Activated CD4-positive, alpha-beta memory T cell treated with anti-CD3 and anti-CD28 coated beads, Interleukin-2, amount 10 ng/mL, durations not matched to agents 7 days and 5 days (primary cell): ENCODE results near the gene TMEM63C. TPM values are rescaled to one million over a fixed set of nuclear protein-coding genes. Genes with fewer than 3 reads are reported as not detected.

Experiments
- CTCF ChIA-PET: fragments of 350-600 bp; sonication (Branson Sonifier 250); formaldehyde crosslinking; loops from one replicate; lab custom pipeline; 2021; ENCODE audit warnings: antibody characterized with exemption, inconsistent platforms; lab: Charles Lee
- POLR2A ChIA-PET: fragments of 350-600 bp; sonication (Branson Sonifier 250); formaldehyde crosslinking; loops from one replicate; lab custom pipeline; 2021; ENCODE audit warnings: antibody characterized with exemption; lab: Charles Lee
- DNase-seq: peaks from one replicate; pipeline ENCODE4 v3.0.0-alpha.2; 2020
- H3K27ac Mint-ChIP-seq: one replicate; pipeline ENCODE4 v1.8.0; 2021; ENCODE audit warnings: mild to moderate bottlenecking, mixed read lengths
- H3K27me3 Mint-ChIP-seq: one replicate; pipeline ENCODE4 v1.8.0; 2021; ENCODE audit warnings: mixed read lengths
- H3K36me3 Mint-ChIP-seq: one replicate; pipeline ENCODE4 v1.8.0; 2021; ENCODE audit warnings: low read depth, mixed read lengths
- H3K4me1 Mint-ChIP-seq: one replicate; pipeline ENCODE4 v1.8.0; 2021; ENCODE audit warnings: mixed read lengths
- H3K4me3 Mint-ChIP-seq: one replicate; pipeline ENCODE4 v1.8.0; 2021; ENCODE audit warnings: mild to moderate bottlenecking, mixed read lengths
- H3K9me3 Mint-ChIP-seq: one replicate; pipeline ENCODE4 v1.8.0; 2021; ENCODE audit warnings: mixed read lengths
- total RNA-seq, 2 experiments: library from RNA; stranded (reverse); gene quantifications; one replicate each; pipeline ENCODE4 v1.2.3, GENCODE V29; 2021

The TMEM63C gene
- total RNA-seq, 2 experiments from 2014 or later, result 1.5 to 1.9 TPM

DNA sequence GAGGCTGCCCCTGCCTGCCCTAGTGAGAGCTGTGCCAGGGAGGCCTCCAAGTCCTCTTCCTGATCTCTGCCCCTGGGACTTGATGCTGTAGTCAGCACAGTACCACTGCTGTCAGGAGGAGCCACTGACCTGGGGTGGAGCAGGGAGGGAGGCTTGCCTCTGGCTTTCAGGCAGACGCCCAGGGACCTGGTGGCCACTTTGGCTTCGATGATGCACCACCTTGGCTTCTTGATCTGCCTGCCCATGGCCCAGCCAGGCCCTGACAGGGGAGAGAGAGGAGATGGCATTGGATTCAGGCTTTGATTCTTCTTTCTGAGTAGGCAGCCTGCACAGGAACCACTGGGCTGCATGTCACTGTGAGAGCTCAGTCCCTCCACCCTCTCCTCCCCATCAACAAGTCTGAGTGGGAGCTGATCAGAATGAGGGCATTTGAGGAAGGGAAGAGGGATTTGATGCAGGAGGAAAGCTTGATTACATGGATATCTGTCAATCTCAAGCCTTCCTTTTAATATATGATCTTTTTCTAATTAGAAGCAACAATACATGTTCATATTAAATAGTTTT is 24.7 kb downstream of the TMEM63C start:
- no peak overlapping the region for H3K4me3 Mint-ChIP-seq
- CTCF ChIA-PET, result no interaction called here
- no peaks in the 10 kb centered on the region for H3K4me1 Mint-ChIP-seq
- DNase-seq, result no peak
- H3K9me3 Mint-ChIP-seq, result no peaks in the 10 kb centered on the region
- no peaks in the 10 kb centered on the region for H3K36me3 Mint-ChIP-seq
- peaks cover 5% of the 10 kb centered on the region for H3K27me3 Mint-ChIP-seq
- no peak overlapping the region for H3K27ac Mint-ChIP-seq
- POLR2A ChIA-PET, result no interaction called here

DNA sequence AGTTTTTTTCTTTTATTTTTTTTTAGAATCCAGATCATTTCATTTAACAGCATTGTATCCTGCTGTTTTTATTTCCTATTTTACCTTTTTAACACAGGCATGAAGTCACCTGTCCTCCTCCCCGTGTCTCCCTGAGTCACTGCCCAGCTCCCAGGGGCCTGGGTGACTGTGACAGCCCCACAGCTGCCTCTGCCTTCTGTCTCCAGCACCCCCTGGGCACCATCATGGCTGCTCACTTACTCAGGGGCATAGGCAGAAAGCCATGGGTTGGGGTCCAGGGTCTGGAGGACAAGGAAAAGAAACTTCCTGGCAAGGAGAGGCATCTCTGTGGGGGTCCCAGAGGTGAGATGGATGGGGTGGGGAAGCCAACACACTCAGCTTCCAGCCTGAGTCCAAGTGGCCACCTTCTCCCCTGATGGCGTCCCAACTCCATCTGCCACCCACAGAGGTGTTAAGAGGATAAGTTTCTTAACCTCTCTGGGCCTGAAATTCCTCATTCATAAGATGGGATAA is 25.3 kb downstream of the TMEM63C start:
- Mint-ChIP-seq H3K27ac (no peak overlapping the region), H3K4me1 (no peaks in the 10 kb centered on the region), H3K27me3 (peaks cover 5% of the 10 kb centered on the region), H3K36me3 (no peaks in the 10 kb centered on the region), H3K9me3 (no peaks in the 10 kb centered on the region), H3K4me3 (no peak overlapping the region)
- CTCF ChIA-PET, result no interaction called here
- DNase-seq, result no peak
- POLR2A ChIA-PET, result no interaction called here

DNA sequence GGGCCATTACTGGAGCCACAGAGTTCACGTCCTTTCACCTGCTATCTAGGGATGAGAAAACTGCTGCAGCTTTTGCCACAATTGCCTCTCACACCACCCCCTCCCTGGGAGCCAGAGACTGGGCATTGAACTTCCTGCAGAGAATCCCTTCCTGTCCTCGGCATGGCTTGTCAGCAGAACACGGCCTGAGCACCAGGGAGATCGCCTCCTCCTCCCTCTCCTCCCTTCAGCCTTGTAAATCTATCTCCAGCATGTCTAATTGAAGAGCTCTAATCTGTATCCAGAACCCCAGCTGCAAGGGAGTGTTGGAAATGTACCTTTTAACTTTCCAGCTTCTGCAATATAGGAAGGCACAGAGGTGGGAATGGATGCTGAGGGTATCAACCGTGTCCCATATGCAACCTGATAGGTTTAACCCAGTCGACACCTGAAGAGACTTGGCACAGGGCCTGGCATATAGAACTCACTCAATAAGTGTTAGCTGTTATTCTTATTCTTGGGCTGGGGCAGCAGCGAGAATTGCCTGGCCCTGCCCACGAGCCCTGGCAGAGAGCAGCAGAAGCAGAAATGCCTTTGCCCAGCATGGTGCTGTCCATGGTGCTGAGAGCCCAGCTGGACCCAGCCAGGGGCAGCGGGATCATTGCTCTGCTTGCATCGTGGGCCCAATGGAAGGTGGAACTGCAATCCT is 26.8 kb downstream of the TMEM63C start:
- H3K9me3 Mint-ChIP-seq, result no peaks in the 10 kb centered on the region
- no peaks in the 10 kb centered on the region for H3K36me3 Mint-ChIP-seq
- H3K4me3 Mint-ChIP-seq, result no peak overlapping the region
- peaks cover 6% of the 10 kb centered on the region for H3K27me3 Mint-ChIP-seq
- DNase-seq, result peak; percentile 66
- ChIA-PET CTCF (no interaction called here), POLR2A (no interaction called here)
- no peaks in the 10 kb centered on the region for H3K4me1 Mint-ChIP-seq
- H3K27ac Mint-ChIP-seq, result no peak overlapping the region

DNA sequence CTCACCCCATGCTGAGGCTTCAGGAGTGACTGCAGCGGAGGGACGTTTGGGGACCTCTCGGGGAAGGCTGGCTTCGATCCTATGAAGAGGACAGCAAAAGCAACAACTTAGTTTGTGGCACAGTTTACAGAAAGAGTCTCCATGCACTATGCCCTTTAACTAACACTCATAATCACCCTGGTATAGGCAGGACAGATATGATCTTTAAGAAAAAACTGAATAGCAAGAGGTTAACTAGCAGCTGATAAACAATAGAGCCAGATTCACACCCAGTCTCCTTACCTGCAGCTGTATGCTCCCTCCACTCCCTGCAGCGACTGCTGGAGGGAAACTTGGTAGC is 27.4 kb downstream of the TMEM63C start:
- no peaks in the 10 kb centered on the region for H3K36me3 Mint-ChIP-seq
- CTCF ChIA-PET, result no interaction called here
- H3K4me1 Mint-ChIP-seq, result no peaks in the 10 kb centered on the region
- POLR2A ChIA-PET, result no interaction called here
- DNase-seq, result no peak
- H3K27ac Mint-ChIP-seq, result no peak overlapping the region
- H3K27me3 Mint-ChIP-seq, result peaks cover 8% of the 10 kb centered on the region
- H3K9me3 Mint-ChIP-seq, result no peaks in the 10 kb centered on the region
- H3K4me3 Mint-ChIP-seq, result no peak overlapping the region

DNA sequence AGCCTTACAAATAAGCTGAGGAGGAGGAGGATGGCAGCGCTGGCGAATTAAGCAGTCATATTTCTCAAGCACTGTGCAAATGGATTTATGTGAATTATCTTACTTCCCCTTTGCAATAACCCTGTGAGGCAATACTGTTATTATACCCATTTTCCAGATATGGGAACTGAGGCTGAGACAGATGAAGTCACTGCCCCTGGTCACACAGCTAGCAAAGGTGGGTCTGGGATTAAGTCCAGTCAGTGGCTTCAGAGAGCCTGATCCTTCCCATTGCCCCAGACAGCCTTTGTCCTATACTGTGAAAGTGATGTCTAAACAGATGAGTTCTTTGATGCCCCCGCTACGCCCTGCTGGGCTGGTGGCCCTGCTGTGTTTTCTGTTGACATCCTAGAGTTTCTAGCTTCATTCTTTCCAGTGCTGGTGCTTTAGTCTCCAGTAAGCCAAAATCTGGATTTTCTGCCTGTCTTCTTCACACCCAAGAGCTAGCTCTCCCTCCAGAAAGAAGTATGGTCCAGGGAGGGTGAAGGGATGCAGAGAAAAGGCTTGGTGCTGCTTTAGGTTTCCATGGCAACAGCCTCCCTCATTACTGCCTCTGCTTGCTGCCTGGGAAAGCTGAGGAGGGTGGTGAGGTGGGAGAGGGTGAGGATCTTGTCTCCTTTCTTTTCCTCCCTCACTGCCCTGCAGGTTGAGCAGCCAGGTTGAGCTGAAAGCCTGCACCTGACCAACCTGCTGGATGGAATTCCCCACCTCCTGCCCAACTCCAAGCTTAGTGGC is 30.7 kb downstream of the TMEM63C start:
- H3K36me3 Mint-ChIP-seq, result no peaks in the 10 kb centered on the region
- H3K9me3 Mint-ChIP-seq, result no peaks in the 10 kb centered on the region
- CTCF ChIA-PET, result interaction anchor here (1.3 to 2.6 kb wide), 4 partner anchors 7 to 103 kb away, joined by 3 to 9 read pairs (median 6); partner anchors contain the start of gene ZDHHC22
- no peak overlapping the region for H3K27ac Mint-ChIP-seq
- no peaks in the 10 kb centered on the region for H3K4me1 Mint-ChIP-seq
- POLR2A ChIA-PET, result no interaction called here
- DNase-seq, result no peak
- no peak overlapping the region for H3K4me3 Mint-ChIP-seq
- peaks cover 23% of the 10 kb centered on the region for H3K27me3 Mint-ChIP-seq

DNA sequence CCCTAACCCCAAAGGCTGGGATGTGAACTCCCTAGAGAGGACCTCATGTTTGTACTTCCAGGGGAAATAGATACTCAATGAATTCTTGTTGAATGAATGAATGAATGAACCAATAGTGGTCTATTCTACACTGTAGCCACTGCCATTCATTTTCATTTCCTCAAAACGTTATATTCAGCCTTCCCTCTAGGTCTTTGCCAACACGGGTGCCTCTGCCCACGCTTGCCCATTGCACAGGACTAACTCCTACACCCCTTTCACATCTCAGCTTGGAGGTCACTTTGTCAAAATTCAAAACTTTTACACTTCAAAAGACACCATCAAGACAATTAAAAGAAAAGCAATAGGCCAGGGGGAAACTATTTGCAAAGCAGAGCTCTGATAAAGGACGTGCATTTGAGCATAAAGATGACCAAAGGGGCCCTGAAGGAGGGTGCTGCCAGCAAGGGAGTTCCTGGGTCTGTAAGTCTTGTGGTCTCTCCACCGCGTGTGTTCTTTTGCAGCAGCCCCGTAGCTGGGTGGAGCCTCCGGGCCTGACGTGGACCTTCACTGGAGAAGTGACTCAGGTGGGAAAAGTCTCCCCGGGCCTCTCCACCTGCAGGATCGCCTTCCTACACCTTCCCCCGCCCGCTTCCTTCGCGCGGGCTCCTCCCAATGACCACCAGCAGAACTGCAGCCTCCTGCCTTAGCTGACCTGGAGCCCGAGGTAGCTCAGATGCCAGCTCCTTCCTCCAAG is 31.5 kb downstream of the TMEM63C start:
- DNase-seq, result peak; percentile 44
- ChIA-PET CTCF (interaction anchor here (0.7 to 2.6 kb wide), 10 partner anchors 8 to 103 kb away, joined by 3 to 16 read pairs (median 4); partner anchors contain the start of gene ZDHHC22), POLR2A (no interaction called here)
- Mint-ChIP-seq H3K4me1 (no peaks in the 10 kb centered on the region), H3K27me3 (peaks cover 24% of the 10 kb centered on the region), H3K4me3 (no peak overlapping the region), H3K9me3 (no peaks in the 10 kb centered on the region), H3K27ac (no peak overlapping the region), H3K36me3 (no peaks in the 10 kb centered on the region)

DNA sequence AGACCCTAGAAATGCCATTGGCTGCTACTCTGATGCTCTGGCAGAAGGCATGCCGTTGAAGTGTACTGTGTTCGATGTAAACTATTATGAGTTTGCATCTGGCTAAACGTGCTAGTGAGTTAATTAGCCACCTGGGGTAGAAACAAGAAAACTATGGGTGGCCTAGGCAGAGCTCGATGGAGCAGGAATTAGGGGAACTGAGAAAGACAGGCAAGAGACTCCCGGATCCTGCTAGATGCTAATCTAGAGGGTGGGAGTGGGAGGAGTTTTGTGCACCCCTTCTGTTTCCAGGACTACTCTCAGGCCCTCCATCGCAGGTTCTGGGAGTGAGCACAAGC is 32.0 kb downstream of the TMEM63C start:
- H3K27me3 Mint-ChIP-seq, result peaks cover 24% of the 10 kb centered on the region
- no peak for DNase-seq
- H3K4me3 Mint-ChIP-seq, result no peak overlapping the region
- no peak overlapping the region for H3K27ac Mint-ChIP-seq
- no peaks in the 10 kb centered on the region for H3K4me1 Mint-ChIP-seq
- no peaks in the 10 kb centered on the region for H3K36me3 Mint-ChIP-seq
- H3K9me3 Mint-ChIP-seq, result no peaks in the 10 kb centered on the region
- ChIA-PET POLR2A (no interaction called here), CTCF (interaction anchor here (0.7 to 2.0 kb wide), 9 partner anchors 9 to 102 kb away, joined by 3 to 16 read pairs (median 3); no protein-coding TSS in a partner anchor)

DNA sequence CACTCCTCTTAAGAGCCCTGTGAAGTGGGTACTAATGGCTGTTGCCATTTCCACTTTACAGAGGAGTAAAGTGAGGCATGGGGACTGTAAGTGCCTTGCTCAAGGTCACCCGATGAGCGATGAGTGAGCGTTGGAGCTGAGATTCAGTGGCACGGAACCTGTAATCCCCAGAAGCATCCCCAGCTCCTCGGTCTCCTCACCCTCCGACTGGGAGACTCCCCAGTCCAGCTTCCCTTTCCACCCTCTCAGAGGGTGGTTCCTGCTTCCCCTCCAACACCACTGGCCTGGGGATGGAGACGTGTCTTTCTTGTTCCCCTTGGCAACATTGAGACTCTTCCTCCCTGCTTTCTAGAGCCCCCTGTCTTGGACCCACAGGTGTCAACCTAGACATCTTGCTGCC is 32.6 kb downstream of the TMEM63C start:
- no peaks in the 10 kb centered on the region for H3K9me3 Mint-ChIP-seq
- H3K27ac Mint-ChIP-seq, result no peak overlapping the region
- ChIA-PET CTCF (interaction anchor here (0.8 to 2.0 kb wide), 3 partner anchors 24 to 101 kb away, joined by 3 to 16 read pairs (median 9); no protein-coding TSS in a partner anchor), POLR2A (no interaction called here)
- H3K27me3 Mint-ChIP-seq, result peaks cover 21% of the 10 kb centered on the region
- no peaks in the 10 kb centered on the region for H3K4me1 Mint-ChIP-seq
- H3K4me3 Mint-ChIP-seq, result no peak overlapping the region
- H3K36me3 Mint-ChIP-seq, result no peaks in the 10 kb centered on the region
- no peak for DNase-seq

DNA sequence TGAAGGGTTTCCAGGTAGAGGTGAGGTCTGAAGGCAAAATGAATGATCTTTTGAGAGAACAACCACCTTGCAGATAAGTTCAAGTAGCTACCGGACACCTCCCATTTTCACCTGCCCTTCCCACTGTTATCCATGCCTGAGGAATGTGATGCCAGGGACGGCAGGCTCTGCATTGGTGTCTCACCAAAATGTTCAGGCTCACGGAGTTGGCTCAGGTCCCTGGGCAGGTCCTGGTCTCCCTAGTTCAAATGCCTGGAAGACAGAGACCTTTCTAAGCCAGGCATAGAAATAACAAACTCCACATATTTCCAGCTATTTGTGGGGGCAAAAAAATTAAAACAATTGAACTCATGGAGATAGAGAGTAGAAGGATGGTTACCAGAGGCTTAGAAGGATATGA is 36.0 kb downstream of the TMEM63C start:
- H3K27me3 Mint-ChIP-seq, result peaks cover 21% of the 10 kb centered on the region
- no peak overlapping the region for H3K4me3 Mint-ChIP-seq
- POLR2A ChIA-PET, result no interaction called here
- no peak for DNase-seq
- no peaks in the 10 kb centered on the region for H3K9me3 Mint-ChIP-seq
- H3K27ac Mint-ChIP-seq, result no peak overlapping the region
- H3K4me1 Mint-ChIP-seq, result no peaks in the 10 kb centered on the region
- CTCF ChIA-PET, result interaction anchor here (0.6 kb wide), 1 partner anchor 78 kb away, joined by 4 read pairs; no protein-coding TSS in a partner anchor
- H3K36me3 Mint-ChIP-seq, result no peaks in the 10 kb centered on the region

DNA sequence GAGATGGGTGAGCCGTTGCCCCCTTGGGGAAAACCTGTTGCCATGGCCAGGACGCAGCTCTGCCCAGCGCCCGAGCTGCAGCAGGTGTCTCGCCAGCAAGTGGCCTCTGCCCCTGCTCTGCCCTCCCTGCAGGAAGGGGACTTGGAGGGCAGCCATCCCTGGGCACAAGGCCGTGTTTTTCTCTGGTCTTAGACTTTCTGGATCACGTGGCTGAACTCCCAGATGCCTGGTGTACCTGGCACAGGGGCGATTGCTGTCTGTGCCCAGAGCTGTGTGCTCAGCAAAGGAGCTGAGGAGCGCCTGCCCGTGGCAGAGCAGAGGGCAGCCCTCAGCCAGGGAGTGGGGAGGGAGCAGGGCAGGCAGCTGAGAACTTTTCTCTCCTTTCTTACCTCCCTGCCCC is 38.0 kb downstream of the TMEM63C start:
- no peaks in the 10 kb centered on the region for H3K9me3 Mint-ChIP-seq

DNA sequence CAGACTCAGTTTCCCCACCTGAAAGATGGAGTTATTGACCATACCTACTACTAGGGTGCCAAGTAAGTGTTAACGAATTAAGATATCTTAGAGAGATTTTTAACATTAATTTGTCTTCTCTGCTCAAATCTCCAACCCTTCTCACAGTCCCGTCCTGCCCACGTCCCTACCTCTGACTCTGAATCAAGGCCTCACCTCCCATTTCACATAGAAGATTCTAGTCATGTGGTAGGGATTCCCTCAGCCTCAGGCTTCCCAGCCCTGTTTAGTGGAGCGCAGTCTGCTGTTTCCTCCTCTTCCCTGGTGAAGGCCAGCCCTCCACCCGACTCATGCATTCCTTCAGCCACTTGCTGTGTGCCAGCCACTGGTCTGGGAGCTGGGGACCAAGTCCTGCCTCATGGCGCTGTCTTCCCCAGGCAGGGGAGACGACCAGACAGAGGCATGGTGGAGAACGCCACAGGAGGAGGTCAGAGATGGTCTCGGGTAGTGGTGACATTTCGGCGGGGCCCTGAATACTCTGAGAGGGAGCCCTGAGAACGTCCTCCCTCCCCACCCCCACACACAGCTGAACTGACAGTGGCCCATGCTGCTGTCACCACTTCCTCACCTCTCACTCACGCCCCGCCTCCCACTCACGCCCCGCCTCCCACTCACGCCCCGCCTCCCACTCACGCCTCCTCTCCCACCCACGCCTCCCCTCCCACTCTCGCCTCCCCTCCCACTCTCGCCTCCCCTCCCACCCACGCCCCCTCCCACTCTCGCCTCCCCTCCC is 38.8 kb downstream of the TMEM63C start:
- no peak overlapping the region for H3K4me3 Mint-ChIP-seq
- no peaks in the 10 kb centered on the region for H3K9me3 Mint-ChIP-seq
- no peaks in the 10 kb centered on the region for H3K36me3 Mint-ChIP-seq
- H3K4me1 Mint-ChIP-seq, result no peaks in the 10 kb centered on the region
- H3K27ac Mint-ChIP-seq, result no peak overlapping the region
- ChIA-PET CTCF (no interaction called here), POLR2A (no interaction called here)
- no peak for DNase-seq
- H3K27me3 Mint-ChIP-seq, result peaks cover 9% of the 10 kb centered on the region

More for the DNA sequence above, 38.0 kb downstream of the TMEM63C start:
- no peak for DNase-seq
- CTCF ChIA-PET, result no interaction called here
- H3K4me3 Mint-ChIP-seq, result no peak overlapping the region
- H3K4me1 Mint-ChIP-seq, result no peaks in the 10 kb centered on the region
- POLR2A ChIA-PET, result no interaction called here
- peaks cover 14% of the 10 kb centered on the region for H3K27me3 Mint-ChIP-seq
- no peaks in the 10 kb centered on the region for H3K36me3 Mint-ChIP-seq
- no peak overlapping the region for H3K27ac Mint-ChIP-seq

DNA sequence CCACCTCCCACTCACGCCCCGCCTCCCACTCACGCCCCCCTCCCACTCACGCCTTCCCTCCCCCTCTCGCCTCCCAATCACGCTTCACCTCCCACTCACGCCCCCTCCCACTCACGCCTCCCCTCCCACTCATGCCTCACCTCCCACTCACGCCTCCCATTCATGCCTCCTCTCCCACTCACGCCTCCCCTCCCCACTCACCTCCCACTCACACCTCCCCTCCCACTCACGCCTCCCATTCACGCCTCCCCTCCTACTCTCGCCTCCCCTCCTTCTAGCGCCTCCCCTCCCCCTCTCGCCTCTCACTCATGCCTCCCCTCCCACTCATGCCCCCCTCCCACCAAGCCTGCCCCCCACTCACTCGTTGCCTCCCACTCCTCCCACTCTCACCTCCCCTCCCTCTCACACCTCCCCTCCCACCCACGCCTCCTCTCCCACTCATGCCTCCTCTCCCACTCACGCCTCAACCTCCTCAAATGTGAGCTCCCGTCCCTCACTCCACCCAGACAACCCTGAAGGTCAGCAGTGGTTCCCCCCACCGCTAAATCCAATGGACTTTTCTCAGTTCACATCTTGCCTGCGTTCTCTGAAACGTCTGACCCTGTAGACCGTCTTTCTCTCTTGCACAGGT is 39.8 kb downstream of the TMEM63C start:
- Mint-ChIP-seq H3K4me3 (no peak overlapping the region), H3K27ac (no peak overlapping the region), H3K36me3 (no peaks in the 10 kb centered on the region), H3K4me1 (no peaks in the 10 kb centered on the region), H3K27me3 (peaks cover 8% of the 10 kb centered on the region), H3K9me3 (no peaks in the 10 kb centered on the region)
- ChIA-PET CTCF (no interaction called here), POLR2A (no interaction called here)
- no peak for DNase-seq
